K562 (cell line): Measurements from ENCODE around the gene RSU1.

Experiments used
- CTCF ChIP-seq, 3 experiments: IDR thresholded peaks in 2 of 3; conservative IDR thresholded peaks in 1 of 3; 2 replicates each; pipeline ENCODE4 v1.5.1; 2011 to 2012; ENCODE audit warnings: low read length in 3 of 3, mild to moderate bottlenecking in 3 of 3, control low read depth in 2 of 3, improper control_type of control experiment in 1 of 3, inconsistent platforms in 1 of 3, low read depth in 1 of 3, mixed read lengths in 1 of 3, moderate library complexity in 1 of 3; ENCODE audit not compliant: insufficient read depth in 2 of 3
- DPF2 ChIP-seq: fragments of 450-650 bp; IDR thresholded peaks from 2 replicates; pipeline ENCODE4 v1.6.1; 2016
- KLF6 ChIP-seq: fragments of 250-450 bp; sonication (Bioruptor Pico); IDR thresholded peaks from 2 replicates; pipeline ENCODE4 v1.4.0; 2020; ENCODE audit warnings: mild to moderate bottlenecking, moderate library complexity, borderline replicate concordance
- PKNOX1 ChIP-seq: fragments of 450-650 bp; IDR thresholded peaks from 2 replicates; pipeline ENCODE4 v1.6.1; 2016
- ZNF124 ChIP-seq: sonication (generic); formaldehyde crosslinking; IDR thresholded peaks from 2 replicates; pipeline ENCODE4 v1.8.1; 2022; ENCODE audit warnings: missing genetic modification reagents

DNA sequence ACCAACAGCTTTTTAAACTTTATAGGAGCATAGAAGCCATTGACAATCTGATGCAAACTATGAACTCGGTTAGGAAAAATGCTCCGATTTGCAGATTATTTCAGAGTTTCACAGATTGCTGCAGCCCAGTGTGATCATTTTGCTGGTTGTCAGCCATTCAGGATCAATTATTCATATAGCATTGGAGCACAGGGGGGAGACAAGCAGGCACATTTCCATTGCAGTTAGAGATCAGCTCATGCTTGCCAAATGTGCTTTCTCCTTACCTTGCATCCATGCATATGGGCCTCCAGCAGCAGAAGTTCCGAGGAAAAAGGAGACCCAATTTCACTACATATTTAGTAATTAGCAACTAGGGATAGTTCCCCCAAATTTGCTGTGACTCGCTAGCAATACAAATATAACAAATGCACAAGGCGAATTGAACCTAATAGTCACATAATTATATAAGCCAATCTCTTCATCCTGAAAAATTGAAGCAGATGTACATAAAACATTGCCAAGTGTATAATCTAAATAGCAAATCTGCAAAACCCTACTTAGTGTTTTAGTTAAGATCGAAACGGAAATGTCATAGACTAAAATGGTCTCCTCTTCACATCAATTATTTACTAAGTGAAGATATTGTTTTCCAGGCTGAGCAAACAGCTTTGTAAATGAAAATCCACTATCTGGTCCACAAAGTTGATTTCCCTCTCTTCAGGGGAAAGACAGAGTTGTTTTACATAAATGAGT is 49.5 kb upstream of the RSU1 start:
- TF ChIP-seq KLF6: no peak
- TF ChIP-seq ZNF124: no peak
- TF ChIP-seq CTCF (IDR thresholded peaks at IDR 0.05 in 2 of 3, conservative IDR thresholded peaks at IDR 0.05 in 1 of 3; ENCODE audit: insufficient read depth in 2 of 3, low read depth in 1 of 3, low read length in 3 of 3): no peak
- TF ChIP-seq PKNOX1: no peak
- TF ChIP-seq DPF2: no peak
